H9 (cell line): ENCODE data around the gene CDH23. TPM values are rescaled to one million over a fixed set of nuclear protein-coding genes. Genes with fewer than 3 reads are reported as not detected.

Experiments
- DNase-seq: peaks from one replicate; pipeline ENCODE4 v3.0.0-alpha.2; 2017
- H2AFZ ChIP-seq: one replicate; pipeline ENCODE4 v1.6.1; 2013; ENCODE audit warnings: mild to moderate bottlenecking, low read length, control low read depth, moderate library complexity
- H2AK5ac ChIP-seq: 2 replicates; pipeline ENCODE4 v1.6.1; 2013; ENCODE audit warnings: low read length, control low read depth, mixed read lengths; ENCODE audit not compliant: insufficient read length
- H2BK120ac ChIP-seq: one replicate; pipeline ENCODE4 v1.6.1; 2013; ENCODE audit warnings: low read depth, mild to moderate bottlenecking, low read length, control low read depth, inconsistent platforms; ENCODE audit not compliant: poor library complexity, severe bottlenecking
- H2BK12ac ChIP-seq: 2 replicates; pipeline ENCODE4 v1.6.1; 2013; ENCODE audit warnings: low read length, control low read depth, mixed read lengths, low read depth; ENCODE audit not compliant: insufficient read length
- H2BK15ac ChIP-seq: 2 replicates; pipeline ENCODE4 v1.6.1; 2013; ENCODE audit warnings: low read depth, low read length, control low read depth
- H2BK20ac ChIP-seq: one replicate; pipeline ENCODE4 v1.6.1; 2013; ENCODE audit warnings: low read depth, mild to moderate bottlenecking, low read length, control low read depth, inconsistent platforms; ENCODE audit not compliant: poor library complexity, severe bottlenecking
- H2BK5ac ChIP-seq: 2 replicates; pipeline ENCODE4 v1.6.1; 2013; ENCODE audit warnings: low read length, control low read depth, mixed read lengths; ENCODE audit not compliant: insufficient read length
- H3K14ac ChIP-seq: 2 replicates; pipeline ENCODE4 v1.6.1; 2013; ENCODE audit warnings: low read length, control low read depth; ENCODE audit not compliant: insufficient read depth
- H3K18ac ChIP-seq: 2 replicates; pipeline ENCODE4 v1.6.1; 2013; ENCODE audit warnings: low read depth, mild to moderate bottlenecking, mixed read lengths, low read length, control low read depth; ENCODE audit not compliant: insufficient read length
- H3K23ac ChIP-seq: 2 replicates; pipeline ENCODE4 v1.6.1; 2013; ENCODE audit warnings: low read length, control low read depth, mixed read lengths, low read depth; ENCODE audit not compliant: insufficient read length
- H3K23me2 ChIP-seq: 2 replicates; pipeline ENCODE4 v1.6.1; 2013; ENCODE audit warnings: low read depth, mild to moderate bottlenecking, mixed read lengths, low read length, control low read depth; ENCODE audit not compliant: insufficient read length, poor library complexity, severe bottlenecking
- H3K27ac ChIP-seq: 2 replicates; pipeline ENCODE4 v1.5.1; 2013; ENCODE audit warnings: low read length, control low read depth, mixed read lengths, low read depth; ENCODE audit not compliant: insufficient read length
- H3K27me3 ChIP-seq: 2 replicates; pipeline ENCODE4 v1.6.1; 2013; ENCODE audit warnings: low read length, control low read depth, inconsistent platforms; ENCODE audit not compliant: insufficient read depth
- H3K4ac ChIP-seq: 2 replicates; pipeline ENCODE4 v1.6.1; 2013; ENCODE audit warnings: low read depth, mild to moderate bottlenecking, control low read depth, inconsistent platforms, low read length, moderate library complexity
- H3K4me1 ChIP-seq: 2 replicates; pipeline ENCODE4 v1.6.1; 2013; ENCODE audit warnings: low read length, control low read depth, inconsistent platforms; ENCODE audit not compliant: insufficient read depth
- H3K4me2 ChIP-seq: 2 replicates; pipeline ENCODE4 v1.6.1; 2013; ENCODE audit warnings: low read length, control low read depth, mixed read lengths; ENCODE audit not compliant: insufficient read length, insufficient read depth
- H3K56ac ChIP-seq: 2 replicates; pipeline ENCODE4 v1.6.1; 2013; ENCODE audit warnings: low read depth, mild to moderate bottlenecking, mixed read lengths, low read length, control low read depth; ENCODE audit not compliant: insufficient read length
- H3K79me1 ChIP-seq: 2 replicates; pipeline ENCODE4 v1.6.1; 2013; ENCODE audit warnings: low read depth, mild to moderate bottlenecking, moderate library complexity, low read length, control low read depth, inconsistent platforms; ENCODE audit not compliant: insufficient read depth, poor library complexity, severe bottlenecking
- H3K79me2 ChIP-seq: 2 replicates; pipeline ENCODE4 v1.6.1; 2013; ENCODE audit warnings: low read length, control low read depth, inconsistent platforms; ENCODE audit not compliant: insufficient read depth
- H3K9ac ChIP-seq: 2 replicates; pipeline ENCODE4 v1.6.1; 2013; ENCODE audit warnings: low read length, control low read depth, mixed read lengths; ENCODE audit not compliant: insufficient read length; ENCODE audit errors: extremely low read depth
- H3K9me3 ChIP-seq: one replicate; pipeline ENCODE4 v1.6.1; 2013; ENCODE audit warnings: low read depth, low read length, inconsistent platforms; ENCODE audit not compliant: control insufficient read depth
- H3T11ph ChIP-seq: one replicate; pipeline ENCODE4 v1.6.1; 2013; ENCODE audit warnings: mild to moderate bottlenecking, low read length, control low read depth, inconsistent platforms
- H4K20me1 ChIP-seq: one replicate; pipeline ENCODE4 v1.6.1; 2013; ENCODE audit not compliant: control insufficient read depth, insufficient read length, insufficient read depth
- H4K5ac ChIP-seq: 2 replicates; pipeline ENCODE4 v1.6.1; 2013; ENCODE audit warnings: low read depth, mild to moderate bottlenecking, mixed read lengths, low read length, control low read depth; ENCODE audit not compliant: insufficient read length
- H4K8ac ChIP-seq: replicated peaks from 2 replicates; pipeline ENCODE4 v1.6.1; 2013; ENCODE audit warnings: low read length, control low read depth, mixed read lengths, low read depth; ENCODE audit not compliant: insufficient read length
- H4K91ac ChIP-seq: 2 replicates; pipeline ENCODE4 v1.6.1; 2013; ENCODE audit warnings: low read depth, mild to moderate bottlenecking, moderate library complexity, mixed read lengths, low read length, control low read depth; ENCODE audit not compliant: insufficient read length
- H3K27ac Mint-ChIP-seq, 3 experiments: 2 replicates in 2 of 3; 3 replicates in 1 of 3; pipeline ENCODE4 v1.8.0; 2020 to 2021; ENCODE audit warnings: mixed read lengths in 3 of 3, mild to moderate bottlenecking in 1 of 3, moderate library complexity in 1 of 3
- H3K27me3 Mint-ChIP-seq: 2 replicates; pipeline ENCODE4 v1.8.0; 2021; ENCODE audit warnings: low read depth, mild to moderate bottlenecking, moderate library complexity, mixed read lengths
- H3K36me3 Mint-ChIP-seq, 3 experiments: 2 replicates in 2 of 3; 3 replicates in 1 of 3; pipeline ENCODE4 v1.8.0; 2020 to 2021; ENCODE audit warnings: low read depth in 3 of 3, mixed read lengths in 3 of 3; ENCODE audit not compliant: insufficient read depth in 1 of 3
- H3K4me1 Mint-ChIP-seq, 2 experiments: 2 replicates each; pipeline ENCODE4 v1.8.0; 2020; ENCODE audit warnings: mixed read lengths in 2 of 2
- H3K4me3 Mint-ChIP-seq, 2 experiments: 2 replicates in 1 of 2; 3 replicates in 1 of 2; pipeline ENCODE4 v1.8.0; 2020 to 2021; ENCODE audit warnings: mild to moderate bottlenecking in 2 of 2, mixed read lengths in 2 of 2, moderate library complexity in 1 of 2
- H3K9me3 Mint-ChIP-seq, 2 experiments: 2 replicates in 1 of 2; 3 replicates in 1 of 2; pipeline ENCODE4 v1.8.0; 2020; ENCODE audit warnings: mild to moderate bottlenecking in 2 of 2, mixed read lengths in 2 of 2, moderate library complexity in 1 of 2
- WGBS: extraction: QIAGEN DNeasy Blood & Tissue Kit; methylation state at CpG from one replicate; pipeline ENCODE4 v1.1.7; 2013; ENCODE audit warnings: missing lambda C conversion rate, low lambda C conversion rate, mixed read lengths; ENCODE audit not compliant: insufficient read length; ENCODE audit errors: extremely low coverage; 5-methylcytosine and 5-hydroxymethylcytosine counted together
- total RNA-seq: library from RNA; stranded (reverse); gene quantifications from 2 replicates; pipeline ENCODE4 v1.2.1, GENCODE V29; 2021
- TF ChIP-seq, protein P1 (sequence below): fragments of 200-600 bp; sonication (generic); conservative IDR thresholded peaks from 3 replicates; pipeline ENCODE4 v1.8.0; 2021; ENCODE audit warnings: antibody characterized with exemption, mild to moderate bottlenecking

Gene CDH23
- total RNA-seq, 1 experiment from 2014 or later: 2.1 TPM

DNA sequence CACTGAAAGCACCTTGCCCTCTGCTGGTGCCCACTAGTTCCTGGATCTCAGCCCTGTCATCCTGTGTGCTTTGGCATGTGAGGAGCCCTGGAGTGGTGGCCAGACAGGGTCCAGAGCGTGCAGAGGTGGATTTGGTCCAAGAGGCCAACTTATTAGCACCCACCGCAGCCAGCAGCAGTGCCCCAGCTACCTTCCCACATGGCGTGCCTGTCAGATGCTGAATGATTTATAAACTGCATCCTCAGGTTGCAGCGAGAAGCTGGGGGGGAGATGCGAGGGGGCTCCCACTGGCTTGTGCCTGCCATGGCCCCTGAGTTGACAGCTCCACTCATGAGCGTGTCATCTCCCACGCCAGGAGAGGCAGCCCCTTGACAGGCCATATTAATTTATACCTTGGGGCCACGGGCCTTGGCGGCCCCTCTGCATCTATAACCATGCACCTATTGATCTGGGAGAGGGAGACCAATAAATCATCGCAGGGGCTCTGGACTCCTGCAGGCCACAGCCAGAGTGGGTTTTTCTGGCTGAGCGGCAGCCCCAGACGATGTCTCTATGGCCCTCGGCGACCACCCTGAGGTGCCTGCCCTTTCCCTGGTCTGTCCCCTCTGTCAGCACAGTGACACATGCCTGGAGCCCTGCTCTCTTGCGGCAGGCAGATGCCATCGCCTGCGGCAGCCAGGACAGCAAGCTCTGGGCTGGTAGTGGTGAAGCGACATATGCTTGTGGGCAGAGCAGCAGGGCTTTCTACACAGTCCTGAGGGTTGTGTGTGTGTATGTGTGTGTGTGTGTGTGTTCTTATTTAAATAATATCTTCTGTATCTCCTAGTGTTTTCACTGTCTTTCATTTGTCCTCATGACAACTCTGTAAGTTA lies 120.8 kb downstream of the CDH23 start:
- peaks cover 5 to 21% of the 10 kb centered on the region in 2 experiments for H3K4me1 Mint-ChIP-seq
- DNase-seq: no peak
- Histone ChIP-seq H2BK20ac (no peak overlapping the region), H3T11ph (no peak overlapping the region), H4K20me1 (no peaks in the 10 kb centered on the region), H3K56ac (no peak overlapping the region), H3K23ac (no peak overlapping the region), H3K18ac (no peak overlapping the region), H3K9ac (no peak overlapping the region), H2AFZ (no peak overlapping the region), H2BK120ac (no peak overlapping the region), H3K9me3 (no peaks in the 10 kb centered on the region), H2BK5ac (no peak overlapping the region), H3K4me1 (no peaks in the 10 kb centered on the region), H4K5ac (no peak overlapping the region), H3K4me2 (no peak overlapping the region), H3K79me1 (no peaks in the 10 kb centered on the region), H2AK5ac (no peak overlapping the region), H3K23me2 (no peaks in the 10 kb centered on the region), H4K91ac (no peak overlapping the region), H2BK15ac (no peak overlapping the region), H3K27ac (no peak overlapping the region), H3K4ac (no peak overlapping the region), H4K8ac (no peak overlapping the region), H3K27me3 (no peaks in the 10 kb centered on the region), H2BK12ac (no peak overlapping the region), H3K14ac (peak overlapping the region; percentile 79; the same call in 1 of the 2 replicates), H3K79me2 (no peaks in the 10 kb centered on the region)
- TF ChIP-seq, protein P1, sequence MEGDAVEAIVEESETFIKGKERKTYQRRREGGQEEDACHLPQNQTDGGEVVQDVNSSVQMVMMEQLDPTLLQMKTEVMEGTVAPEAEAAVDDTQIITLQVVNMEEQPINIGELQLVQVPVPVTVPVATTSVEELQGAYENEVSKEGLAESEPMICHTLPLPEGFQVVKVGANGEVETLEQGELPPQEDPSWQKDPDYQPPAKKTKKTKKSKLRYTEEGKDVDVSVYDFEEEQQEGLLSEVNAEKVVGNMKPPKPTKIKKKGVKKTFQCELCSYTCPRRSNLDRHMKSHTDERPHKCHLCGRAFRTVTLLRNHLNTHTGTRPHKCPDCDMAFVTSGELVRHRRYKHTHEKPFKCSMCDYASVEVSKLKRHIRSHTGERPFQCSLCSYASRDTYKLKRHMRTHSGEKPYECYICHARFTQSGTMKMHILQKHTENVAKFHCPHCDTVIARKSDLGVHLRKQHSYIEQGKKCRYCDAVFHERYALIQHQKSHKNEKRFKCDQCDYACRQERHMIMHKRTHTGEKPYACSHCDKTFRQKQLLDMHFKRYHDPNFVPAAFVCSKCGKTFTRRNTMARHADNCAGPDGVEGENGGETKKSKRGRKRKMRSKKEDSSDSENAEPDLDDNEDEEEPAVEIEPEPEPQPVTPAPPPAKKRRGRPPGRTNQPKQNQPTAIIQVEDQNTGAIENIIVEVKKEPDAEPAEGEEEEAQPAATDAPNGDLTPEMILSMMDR: no peak
- H3K9me3 Mint-ChIP-seq: no peaks in the 10 kb centered on the region
- H3K4me3 Mint-ChIP-seq: no peak overlapping the region; a peak in 1 of 5 replicates
- peaks cover 2% of the 10 kb centered on the region for H3K27me3 Mint-ChIP-seq
- no CpG with 5 or more reads among the region's 18 CpGs for WGBS
- no peaks in the 10 kb centered on the region for H3K36me3 Mint-ChIP-seq
- no peak overlapping the region; a peak in 1 of 7 replicates for H3K27ac Mint-ChIP-seq
